ENCODE data around the gene ACSF3.

DNA sequence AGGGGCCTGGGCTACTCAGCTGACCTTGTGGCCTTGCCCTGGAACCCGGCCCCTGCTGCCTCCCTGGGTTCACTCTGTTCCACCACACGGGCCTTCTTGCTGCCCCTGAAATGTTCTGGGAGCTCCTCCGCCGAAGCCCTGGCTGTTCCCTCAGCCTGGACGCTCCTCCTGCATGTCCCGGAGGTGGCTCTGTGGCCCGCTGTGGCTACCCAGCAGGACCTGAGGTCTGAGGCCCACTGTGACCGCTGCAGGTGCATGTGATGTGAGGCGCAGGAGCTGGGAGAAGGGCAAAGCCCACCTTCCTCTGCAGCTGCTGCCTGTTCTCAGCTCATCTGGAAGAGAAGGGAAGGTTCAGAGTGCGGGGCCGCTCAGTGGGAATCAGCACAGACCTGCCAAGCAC lies 38.9 kb upstream of the ACSF3 start:
- no peak for TF ChIP-seq SMC3 (IDR thresholded peaks at IDR 0.05; ENCODE audit: low read depth, low read length)
- TF ChIP-seq, protein P1, sequence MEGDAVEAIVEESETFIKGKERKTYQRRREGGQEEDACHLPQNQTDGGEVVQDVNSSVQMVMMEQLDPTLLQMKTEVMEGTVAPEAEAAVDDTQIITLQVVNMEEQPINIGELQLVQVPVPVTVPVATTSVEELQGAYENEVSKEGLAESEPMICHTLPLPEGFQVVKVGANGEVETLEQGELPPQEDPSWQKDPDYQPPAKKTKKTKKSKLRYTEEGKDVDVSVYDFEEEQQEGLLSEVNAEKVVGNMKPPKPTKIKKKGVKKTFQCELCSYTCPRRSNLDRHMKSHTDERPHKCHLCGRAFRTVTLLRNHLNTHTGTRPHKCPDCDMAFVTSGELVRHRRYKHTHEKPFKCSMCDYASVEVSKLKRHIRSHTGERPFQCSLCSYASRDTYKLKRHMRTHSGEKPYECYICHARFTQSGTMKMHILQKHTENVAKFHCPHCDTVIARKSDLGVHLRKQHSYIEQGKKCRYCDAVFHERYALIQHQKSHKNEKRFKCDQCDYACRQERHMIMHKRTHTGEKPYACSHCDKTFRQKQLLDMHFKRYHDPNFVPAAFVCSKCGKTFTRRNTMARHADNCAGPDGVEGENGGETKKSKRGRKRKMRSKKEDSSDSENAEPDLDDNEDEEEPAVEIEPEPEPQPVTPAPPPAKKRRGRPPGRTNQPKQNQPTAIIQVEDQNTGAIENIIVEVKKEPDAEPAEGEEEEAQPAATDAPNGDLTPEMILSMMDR (conservative IDR thresholded peaks at IDR 0.05; ENCODE audit: low read depth, low read length): no peak
- TF ChIP-seq, protein P2, sequence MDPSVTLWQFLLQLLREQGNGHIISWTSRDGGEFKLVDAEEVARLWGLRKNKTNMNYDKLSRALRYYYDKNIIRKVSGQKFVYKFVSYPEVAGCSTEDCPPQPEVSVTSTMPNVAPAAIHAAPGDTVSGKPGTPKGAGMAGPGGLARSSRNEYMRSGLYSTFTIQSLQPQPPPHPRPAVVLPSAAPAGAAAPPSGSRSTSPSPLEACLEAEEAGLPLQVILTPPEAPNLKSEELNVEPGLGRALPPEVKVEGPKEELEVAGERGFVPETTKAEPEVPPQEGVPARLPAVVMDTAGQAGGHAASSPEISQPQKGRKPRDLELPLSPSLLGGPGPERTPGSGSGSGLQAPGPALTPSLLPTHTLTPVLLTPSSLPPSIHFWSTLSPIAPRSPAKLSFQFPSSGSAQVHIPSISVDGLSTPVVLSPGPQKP (IDR thresholded peaks at IDR 0.05; ENCODE audit: borderline replicate concordance, low read depth, low read length): no peak
- TF ChIP-seq, protein P3, sequence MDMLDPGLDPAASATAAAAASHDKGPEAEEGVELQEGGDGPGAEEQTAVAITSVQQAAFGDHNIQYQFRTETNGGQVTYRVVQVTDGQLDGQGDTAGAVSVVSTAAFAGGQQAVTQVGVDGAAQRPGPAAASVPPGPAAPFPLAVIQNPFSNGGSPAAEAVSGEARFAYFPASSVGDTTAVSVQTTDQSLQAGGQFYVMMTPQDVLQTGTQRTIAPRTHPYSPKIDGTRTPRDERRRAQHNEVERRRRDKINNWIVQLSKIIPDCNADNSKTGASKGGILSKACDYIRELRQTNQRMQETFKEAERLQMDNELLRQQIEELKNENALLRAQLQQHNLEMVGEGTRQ (IDR thresholded peaks at IDR 0.05; ENCODE audit: low read depth, low read length): no peak
